Glutamatergic neuron (in vitro differentiated cells): ENCODE results near the gene CNTFR. TPM values are rescaled to one million over a fixed set of nuclear protein-coding genes. Genes with fewer than 3 reads are reported as not detected.

Experiments
- DNase-seq: peaks from one replicate; pipeline ENCODE4 v3.0.0; 2022
- H3K27ac Mint-ChIP-seq: one replicate; pipeline ENCODE4 v1.8.0; 2020; ENCODE audit warnings: mild to moderate bottlenecking, mixed read lengths, inconsistent platforms; ENCODE audit not compliant: unreplicated experiment
- H3K27me3 Mint-ChIP-seq: one replicate; pipeline ENCODE4 v1.8.0; 2020; ENCODE audit warnings: mild to moderate bottlenecking, moderate library complexity, mixed read lengths, inconsistent platforms; ENCODE audit not compliant: unreplicated experiment
- H3K36me3 Mint-ChIP-seq: one replicate; pipeline ENCODE4 v1.8.0; 2020; ENCODE audit warnings: mild to moderate bottlenecking, mixed read lengths, inconsistent platforms; ENCODE audit not compliant: unreplicated experiment
- H3K4me1 Mint-ChIP-seq: one replicate; pipeline ENCODE4 v1.8.0; 2020; ENCODE audit warnings: mild to moderate bottlenecking, low read depth, mixed read lengths, inconsistent platforms; ENCODE audit not compliant: unreplicated experiment
- H3K4me3 Mint-ChIP-seq: one replicate; pipeline ENCODE4 v1.8.0; 2020; ENCODE audit warnings: mild to moderate bottlenecking, mixed read lengths, inconsistent platforms; ENCODE audit not compliant: unreplicated experiment
- H3K9me3 Mint-ChIP-seq: one replicate; pipeline ENCODE4 v1.8.0; 2020; ENCODE audit warnings: mild to moderate bottlenecking, moderate library complexity, mixed read lengths, inconsistent platforms; ENCODE audit not compliant: unreplicated experiment
- total RNA-seq: library from RNA; stranded (reverse); fragmentation: NEBNext Ultra II Directional; extraction: Animal tissue kit (Norgen Biotek cat#: 25700); gene quantifications from one replicate; pipeline ENCODE4 v1.2.1, GENCODE V29; 2021; ENCODE audit not compliant: unreplicated experiment
- TF ChIP-seq, protein P1 (sequence below): fragments of 200-600 bp; sonication (generic); IDR thresholded peaks from one replicate; pipeline ENCODE4 v1.5.0; 2021; ENCODE audit not compliant: partially characterized antibody, unreplicated experiment

CNTFR gene
- total RNA-seq, 1 donor from 2014 or later = 170 TPM

DNA sequence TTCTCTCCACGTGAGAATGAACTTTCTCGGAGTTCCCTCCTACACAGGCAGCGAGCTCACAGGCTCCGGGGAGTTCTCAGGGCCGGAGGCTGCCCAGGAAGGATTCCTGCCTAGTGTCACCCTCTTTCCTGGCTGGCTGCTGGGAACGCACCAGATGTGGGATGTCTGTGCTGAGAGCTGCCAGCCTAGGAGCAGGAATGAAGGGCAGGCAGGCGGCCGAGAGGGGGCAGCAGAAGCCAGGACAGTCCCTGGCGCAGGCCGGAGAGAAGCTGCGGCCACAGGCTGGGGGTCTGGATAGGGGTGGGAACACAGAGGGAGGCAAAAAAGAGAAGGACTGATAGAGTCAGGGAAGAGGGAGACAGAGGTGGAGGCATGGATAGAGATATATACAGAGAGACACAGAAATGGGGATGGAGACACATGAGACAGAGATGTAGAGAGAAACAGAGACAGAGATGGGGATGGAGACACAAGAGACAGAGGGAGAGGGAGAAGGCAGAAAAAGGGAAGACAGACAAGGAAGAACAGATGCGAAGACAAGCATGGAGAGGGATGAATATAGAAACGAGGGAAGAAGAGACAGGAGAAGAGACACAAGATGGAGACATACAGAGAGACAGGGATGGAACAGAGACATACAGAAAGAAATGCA is 41.4 kb downstream of the CNTFR start:
- peaks cover 23% of the 10 kb centered on the region for H3K27me3 Mint-ChIP-seq

DNA sequence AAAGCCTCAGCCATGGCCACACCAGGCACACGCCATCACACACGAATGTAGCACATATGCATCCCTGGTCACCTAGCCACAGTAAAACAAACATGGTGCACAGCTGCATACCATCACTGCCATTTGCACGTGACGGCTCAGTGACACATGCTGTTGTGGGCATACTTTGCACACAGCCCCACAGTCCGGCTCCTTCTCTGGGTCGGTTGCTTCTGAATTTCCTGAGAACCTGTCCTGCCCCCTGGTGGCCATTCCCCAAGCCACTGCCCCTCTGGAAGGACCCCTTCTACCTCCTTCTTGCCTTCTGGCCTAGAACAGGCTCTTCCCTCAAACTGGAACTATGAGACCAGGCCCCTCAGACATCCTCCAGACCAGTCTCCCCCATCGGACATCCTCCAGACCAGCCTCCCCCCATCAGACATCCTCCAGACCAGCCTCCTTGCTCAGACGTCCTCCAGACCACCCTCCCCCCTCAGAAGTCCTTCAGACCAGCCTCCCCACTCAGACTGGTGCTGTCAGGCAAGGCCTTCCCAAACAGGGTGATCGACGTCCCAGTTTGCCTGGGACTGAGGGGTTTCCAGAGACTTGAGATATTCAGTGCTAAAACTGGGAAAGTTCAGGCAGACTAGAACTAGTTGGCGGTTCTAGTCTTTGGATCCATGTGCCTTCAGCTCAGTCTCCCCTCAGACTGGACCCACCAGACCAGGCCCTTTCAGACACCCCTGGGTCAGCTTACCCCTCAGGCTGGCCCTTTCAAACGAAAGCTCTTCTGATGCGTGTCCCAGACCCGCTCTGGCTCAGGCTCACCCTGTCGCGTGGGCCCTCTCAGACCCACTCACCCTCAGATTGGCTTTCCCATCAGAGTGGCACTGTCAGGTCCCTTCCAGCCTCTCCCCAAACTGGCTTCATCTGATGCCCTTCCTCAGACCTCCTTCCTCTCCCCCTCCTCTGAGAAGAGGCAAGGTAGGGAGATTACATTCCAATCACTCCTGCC is 42.4 kb downstream of the CNTFR start:
- Mint-ChIP-seq H3K36me3 (no peaks in the 10 kb centered on the region), H3K27me3 (peaks cover 22% of the 10 kb centered on the region), H3K4me3 (no peak overlapping the region), H3K4me1 (peaks cover 12% of the 10 kb centered on the region), H3K27ac (peak overlapping the region; percentile 40), H3K9me3 (peaks cover 10% of the 10 kb centered on the region)
- TF ChIP-seq, protein P1, sequence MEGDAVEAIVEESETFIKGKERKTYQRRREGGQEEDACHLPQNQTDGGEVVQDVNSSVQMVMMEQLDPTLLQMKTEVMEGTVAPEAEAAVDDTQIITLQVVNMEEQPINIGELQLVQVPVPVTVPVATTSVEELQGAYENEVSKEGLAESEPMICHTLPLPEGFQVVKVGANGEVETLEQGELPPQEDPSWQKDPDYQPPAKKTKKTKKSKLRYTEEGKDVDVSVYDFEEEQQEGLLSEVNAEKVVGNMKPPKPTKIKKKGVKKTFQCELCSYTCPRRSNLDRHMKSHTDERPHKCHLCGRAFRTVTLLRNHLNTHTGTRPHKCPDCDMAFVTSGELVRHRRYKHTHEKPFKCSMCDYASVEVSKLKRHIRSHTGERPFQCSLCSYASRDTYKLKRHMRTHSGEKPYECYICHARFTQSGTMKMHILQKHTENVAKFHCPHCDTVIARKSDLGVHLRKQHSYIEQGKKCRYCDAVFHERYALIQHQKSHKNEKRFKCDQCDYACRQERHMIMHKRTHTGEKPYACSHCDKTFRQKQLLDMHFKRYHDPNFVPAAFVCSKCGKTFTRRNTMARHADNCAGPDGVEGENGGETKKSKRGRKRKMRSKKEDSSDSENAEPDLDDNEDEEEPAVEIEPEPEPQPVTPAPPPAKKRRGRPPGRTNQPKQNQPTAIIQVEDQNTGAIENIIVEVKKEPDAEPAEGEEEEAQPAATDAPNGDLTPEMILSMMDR = peak; percentile 91
- DNase-seq = peak; percentile 88

More for the DNA sequence above, 41.4 kb downstream of the CNTFR start:
- peaks cover 10% of the 10 kb centered on the region for H3K9me3 Mint-ChIP-seq
- TF ChIP-seq, protein P1 = peak; percentile 81
- peak; percentile 94 for DNase-seq
- H3K4me1 Mint-ChIP-seq = peaks cover 12% of the 10 kb centered on the region
- H3K36me3 Mint-ChIP-seq = no peaks in the 10 kb centered on the region
- peak overlapping the region; percentile 3 for H3K4me3 Mint-ChIP-seq
- H3K27ac Mint-ChIP-seq = peak overlapping the region; percentile 49

DNA sequence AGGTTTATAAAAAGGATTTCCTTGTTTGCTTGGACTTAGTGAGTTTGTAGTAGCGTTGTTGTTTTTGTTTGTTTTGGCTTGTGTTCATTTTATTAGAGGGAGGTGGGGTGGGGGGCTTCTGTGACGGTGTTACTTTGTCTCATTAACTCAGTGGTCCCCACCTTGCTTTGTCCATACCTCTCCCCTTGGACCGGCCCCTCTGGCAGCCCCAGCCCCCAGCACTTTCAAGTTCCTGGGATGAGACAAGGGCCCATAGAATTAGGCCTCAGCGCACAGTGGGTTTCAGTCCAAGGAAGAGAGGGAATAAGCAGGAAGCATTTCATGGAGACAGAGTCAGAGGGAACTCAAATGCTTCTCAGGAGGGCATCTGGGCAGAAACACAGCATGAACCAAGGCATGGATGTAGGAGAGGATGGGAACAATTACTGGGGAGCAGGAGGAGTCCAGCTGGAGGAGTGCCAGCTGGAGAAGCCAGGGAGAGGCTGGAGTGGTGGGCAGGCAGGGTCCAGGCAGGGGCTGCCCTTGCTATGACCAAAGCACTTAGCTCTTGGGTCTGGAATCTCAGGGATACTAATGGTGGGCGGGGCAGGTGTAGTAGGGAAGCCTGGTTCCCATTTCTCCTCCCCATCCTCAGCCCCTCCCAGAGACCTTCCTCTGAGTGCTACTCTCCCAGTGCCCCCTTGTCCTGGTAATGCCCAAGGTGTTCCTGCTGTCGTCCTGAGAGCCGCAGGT is 43.3 kb downstream of the CNTFR start:
- Mint-ChIP-seq H3K4me1 (peaks cover 12% of the 10 kb centered on the region), H3K9me3 (peaks cover 10% of the 10 kb centered on the region), H3K27ac (no peak overlapping the region), H3K27me3 (peaks cover 19% of the 10 kb centered on the region), H3K4me3 (no peak overlapping the region), H3K36me3 (no peaks in the 10 kb centered on the region)
- TF ChIP-seq, protein P1 = no peak
- DNase-seq = no peak

DNA sequence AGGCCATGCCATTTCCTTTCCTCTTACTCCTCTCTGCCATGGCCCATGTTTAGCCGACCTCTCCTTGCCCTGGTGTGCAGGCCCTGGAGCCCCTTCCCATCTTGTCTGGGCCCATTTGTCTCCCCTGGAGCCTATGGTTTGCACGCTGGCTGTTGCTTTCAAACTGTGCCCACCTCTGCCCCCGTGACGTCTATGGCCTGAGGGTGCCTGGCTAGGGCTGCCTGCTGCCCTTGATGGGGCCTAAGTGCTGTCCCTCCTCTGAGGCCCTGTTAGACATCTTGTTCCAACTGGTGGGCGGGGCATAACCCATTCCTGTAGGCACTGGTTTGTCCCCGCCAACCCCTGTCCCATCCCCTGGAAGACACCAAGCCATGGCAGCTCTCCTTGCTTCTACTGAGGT is 44.0 kb downstream of the CNTFR start:
- no peaks in the 10 kb centered on the region for H3K36me3 Mint-ChIP-seq
- H3K4me1 Mint-ChIP-seq = peaks cover 10% of the 10 kb centered on the region
- TF ChIP-seq, protein P1 = no peak
- DNase-seq = no peak
- peaks cover 10% of the 10 kb centered on the region for H3K9me3 Mint-ChIP-seq
- H3K4me3 Mint-ChIP-seq = no peak overlapping the region
- H3K27me3 Mint-ChIP-seq = peaks cover 20% of the 10 kb centered on the region
- H3K27ac Mint-ChIP-seq = no peak overlapping the region
